ENCODE measurements around the gene CCDC9B.
A peak's percentile ranks its signal among the peaks of the same experiment; 100 is the strongest.

The CCDC9B gene

DNA sequence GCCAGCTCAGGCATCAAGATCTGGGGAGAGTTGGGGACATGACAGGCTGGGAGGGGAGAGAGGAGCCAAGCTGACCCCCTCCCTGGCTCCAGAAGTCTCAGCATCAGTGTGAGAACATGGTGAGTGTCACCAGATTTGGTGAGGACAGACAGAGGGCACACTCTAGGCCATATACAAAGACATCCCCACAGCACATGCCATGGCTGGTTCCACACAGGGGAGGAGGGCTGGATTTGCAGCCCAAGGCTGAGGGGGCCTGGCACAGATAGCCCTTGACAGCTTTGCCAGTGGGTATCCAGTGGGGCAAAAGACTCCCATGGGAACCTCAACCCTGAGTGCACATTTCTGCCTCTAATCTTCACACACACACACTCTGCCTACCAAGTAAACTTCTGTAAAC, 47.7 kb downstream of the CCDC9B start:
- no peak overlapping the region for H3K4me3 ChIP-seq (ENCODE audit: control insufficient read depth, low read depth, low read length)
- TF ChIP-seq CTCF (conservative IDR thresholded peaks at IDR 0.05; ENCODE audit: control insufficient read depth, insufficient read depth, low read depth, low read length), result no peak
- DNase-seq (ENCODE audit: low read depth), result no peak

DNA sequence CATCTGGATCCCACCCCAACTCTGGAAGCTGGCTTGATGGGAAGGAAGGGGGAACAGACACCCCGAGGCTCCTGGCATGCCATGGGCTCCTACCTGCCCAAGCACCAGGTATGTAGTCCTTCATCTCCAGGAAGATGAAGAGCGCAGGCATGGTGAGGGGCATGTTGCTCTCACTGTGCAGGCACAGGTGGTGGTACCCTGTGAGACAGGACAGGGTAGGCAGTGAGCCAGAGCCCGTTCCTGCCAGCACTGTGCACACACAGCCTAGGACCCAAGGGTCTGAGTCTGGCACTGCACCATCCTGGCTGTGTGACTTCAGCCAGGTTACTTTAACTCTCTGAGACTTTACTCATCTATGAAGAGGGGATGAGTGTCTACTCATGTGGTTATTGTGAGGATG, 48.5 kb downstream of the CCDC9B start:
- no peak for DNase-seq (ENCODE audit: low read depth)
- no peak for TF ChIP-seq CTCF (conservative IDR thresholded peaks at IDR 0.05; ENCODE audit: control insufficient read depth, insufficient read depth, low read depth, low read length)
- H3K4me3 ChIP-seq (ENCODE audit: control insufficient read depth, low read depth, low read length), result no peak overlapping the region

- H3K4me3 ChIP-seq (ENCODE audit: control insufficient read depth, low read depth, low read length), result no peak overlapping the region
- no peak for TF ChIP-seq CTCF (conservative IDR thresholded peaks at IDR 0.05; ENCODE audit: control insufficient read depth, insufficient read depth, low read depth, low read length)
- peak; percentile 56 for DNase-seq (ENCODE audit: low read depth)
These were observed 49.7 kb downstream of the CCDC9B start for GRCh38 chr15:40290918-40291574.

GRCh38 chr15:40290545-40290917, 50.2 kb downstream of the CCDC9B start:
- no peak for TF ChIP-seq CTCF (conservative IDR thresholded peaks at IDR 0.05; ENCODE audit: control insufficient read depth, insufficient read depth, low read depth, low read length)
- no peak for DNase-seq (ENCODE audit: low read depth)
- H3K4me3 ChIP-seq (ENCODE audit: control insufficient read depth, low read depth, low read length), result no peak overlapping the region

GRCh38 chr15:40289140-40289775, 51.5 kb downstream of the CCDC9B start:
- H3K4me3 ChIP-seq (ENCODE audit: control insufficient read depth, low read depth, low read length), result no peak overlapping the region
- TF ChIP-seq CTCF (conservative IDR thresholded peaks at IDR 0.05; ENCODE audit: control insufficient read depth, insufficient read depth, low read depth, low read length), result no peak
- no peak for DNase-seq (ENCODE audit: low read depth)

DNA sequence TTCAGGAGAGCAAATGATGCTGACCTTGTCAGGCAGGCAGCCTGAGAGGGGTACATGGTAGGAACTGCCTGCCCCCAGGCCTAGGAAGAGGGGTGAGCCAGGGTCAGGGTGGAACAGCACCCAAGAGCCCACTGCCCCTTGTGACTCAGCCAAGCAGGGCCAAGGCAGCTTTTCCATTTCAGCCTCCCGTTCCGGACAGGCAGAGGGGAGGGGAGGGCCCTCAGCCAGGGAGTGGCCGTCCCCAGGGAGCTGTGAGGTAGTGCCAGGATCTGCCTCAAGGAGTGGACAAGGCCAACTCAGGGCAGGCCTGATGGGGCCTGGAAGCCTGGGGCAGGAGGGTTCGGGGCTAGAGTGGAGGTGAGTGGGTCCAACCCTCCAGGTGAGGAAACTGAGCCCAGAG, 52.8 kb downstream of the CCDC9B start:
- no peak overlapping the region for H3K4me3 ChIP-seq (ENCODE audit: control insufficient read depth, low read depth, low read length)
- TF ChIP-seq CTCF (conservative IDR thresholded peaks at IDR 0.05; ENCODE audit: control insufficient read depth, insufficient read depth, low read depth, low read length), result no peak
- DNase-seq (ENCODE audit: low read depth), result no peak

All from fibroblast of mammary gland (primary cell).